HepG2 (cell line): ENCODE measurements around the gene APEX2. TPM values are rescaled to one million over a fixed set of nuclear protein-coding genes. Genes with fewer than 3 reads are reported as not detected.

ENCODE experiments used
- HBP1 ChIP-seq: IDR thresholded peaks from 2 replicates; pipeline ENCODE4 v1.6.1; 2016; ENCODE audit warnings: low read depth, control low read depth
- KDM2A ChIP-seq: sonication (generic); formaldehyde crosslinking; IDR thresholded peaks from 2 replicates; pipeline ENCODE4 v1.4.0; 2020; ENCODE audit warnings: low read depth, missing genetic modification reagents, borderline replicate concordance
- NFYB ChIP-seq: sonication (generic); formaldehyde crosslinking; IDR thresholded peaks from 2 replicates; pipeline ENCODE4 v1.4.0; 2020; ENCODE audit warnings: missing genetic modification reagents
- TFDP1 ChIP-seq: IDR thresholded peaks from 2 replicates; pipeline ENCODE4 v1.6.1; 2016; ENCODE audit warnings: missing compliant biosample characterization, missing genetic modification reagents, borderline replicate concordance
- ZBTB2 ChIP-seq: sonication (generic); formaldehyde crosslinking; IDR thresholded peaks from 2 replicates; pipeline ENCODE4 v1.8.0; 2022; ENCODE audit warnings: low read depth, missing genetic modification reagents
- ZNF143 ChIP-seq: sonication (generic); formaldehyde crosslinking; IDR thresholded peaks from 2 replicates; pipeline ENCODE4 v1.4.0; 2020; ENCODE audit warnings: missing genetic modification reagents
- ZNF18 ChIP-seq: sonication (generic); formaldehyde crosslinking; IDR thresholded peaks from 2 replicates; pipeline ENCODE4 v1.8.0; 2022; ENCODE audit warnings: mild to moderate bottlenecking, missing genetic modification reagents; ENCODE audit not compliant: insufficient replicate concordance
- ZNF317 ChIP-seq: sonication (generic); formaldehyde crosslinking; IDR thresholded peaks from 2 replicates; pipeline ENCODE4 v1.5.0; 2020; ENCODE audit warnings: mild to moderate bottlenecking, missing genetic modification reagents
- ZNF839 ChIP-seq: sonication (generic); formaldehyde crosslinking; IDR thresholded peaks from 2 replicates; pipeline ENCODE4 v1.4.0; 2020; ENCODE audit warnings: missing genetic modification reagents, mild to moderate bottlenecking, borderline replicate concordance
- polyA plus RNA-seq, 8 experiments: library from polyadenylated mRNA; depleted of rRNA in 3 of 8; stranded (reverse) in 7 of 8; unstranded in 1 of 8; fragments of >200 nt; fragmentation: Illumina TruSeq in 4 of 8; extraction: Trizol in 4 of 8; gene quantifications; 2 replicates each; pipeline versions ENCODE4 v1.2.1 to v1.2.3, GENCODE V29; 2011 to 2016; ENCODE audit warnings: low read depth in 4 of 8, missing spikeins in 1 of 8, mixed read lengths in 1 of 8; ENCODE audit not compliant: insufficient read depth in 1 of 8
- total RNA-seq, 5 experiments: library from RNA; depleted of rRNA; stranded (reverse); fragments of >200 nt; fragmentation: Illumina TruSeq; extraction: Trizol; gene quantifications; 2 replicates each; pipeline ENCODE4 v1.2.3, GENCODE V29; 2016; ENCODE audit warnings: low read depth in 1 of 5
- TF ChIP-seq, protein P1 (sequence below): sonication (generic); formaldehyde crosslinking; IDR thresholded peaks from 2 replicates; pipeline ENCODE4 v1.4.0; 2020; ENCODE audit warnings: mild to moderate bottlenecking, low read depth, missing genetic modification reagents
- TF ChIP-seq, protein P2 (sequence below): sonication (generic); formaldehyde crosslinking; IDR thresholded peaks from 2 replicates; pipeline ENCODE4 v1.5.1; 2020; ENCODE audit warnings: mild to moderate bottlenecking, missing genetic modification reagents, moderate library complexity
- TF ChIP-seq, protein P3 (sequence below): sonication (generic); formaldehyde crosslinking; IDR thresholded peaks from 2 replicates; pipeline ENCODE4 v1.8.1; 2023; ENCODE audit warnings: missing genetic modification reagents, mild to moderate bottlenecking, borderline replicate concordance

Gene APEX2
- total and polyA plus RNA-seq, 2 of the 13 experiments (the other 11 are each of a cell fraction or from before 2014, with no cell fraction given): 12.7 to 17.8 TPM

- no peak for TF ChIP-seq ZNF143 (CRISPR knock-in tag)
- TF ChIP-seq, protein P1, sequence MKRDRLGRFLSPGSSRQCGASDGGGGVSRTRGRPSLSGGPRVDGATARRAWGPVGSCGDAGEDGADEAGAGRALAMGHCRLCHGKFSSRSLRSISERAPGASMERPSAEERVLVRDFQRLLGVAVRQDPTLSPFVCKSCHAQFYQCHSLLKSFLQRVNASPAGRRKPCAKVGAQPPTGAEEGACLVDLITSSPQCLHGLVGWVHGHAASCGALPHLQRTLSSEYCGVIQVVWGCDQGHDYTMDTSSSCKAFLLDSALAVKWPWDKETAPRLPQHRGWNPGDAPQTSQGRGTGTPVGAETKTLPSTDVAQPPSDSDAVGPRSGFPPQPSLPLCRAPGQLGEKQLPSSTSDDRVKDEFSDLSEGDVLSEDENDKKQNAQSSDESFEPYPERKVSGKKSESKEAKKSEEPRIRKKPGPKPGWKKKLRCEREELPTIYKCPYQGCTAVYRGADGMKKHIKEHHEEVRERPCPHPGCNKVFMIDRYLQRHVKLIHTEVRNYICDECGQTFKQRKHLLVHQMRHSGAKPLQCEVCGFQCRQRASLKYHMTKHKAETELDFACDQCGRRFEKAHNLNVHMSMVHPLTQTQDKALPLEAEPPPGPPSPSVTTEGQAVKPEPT (CRISPR knock-in tag): no peak
- no peak for TF ChIP-seq KDM2A (CRISPR knock-in tag)
- TF ChIP-seq ZBTB2 (CRISPR knock-in tag): no peak
- TF ChIP-seq, protein P2, sequence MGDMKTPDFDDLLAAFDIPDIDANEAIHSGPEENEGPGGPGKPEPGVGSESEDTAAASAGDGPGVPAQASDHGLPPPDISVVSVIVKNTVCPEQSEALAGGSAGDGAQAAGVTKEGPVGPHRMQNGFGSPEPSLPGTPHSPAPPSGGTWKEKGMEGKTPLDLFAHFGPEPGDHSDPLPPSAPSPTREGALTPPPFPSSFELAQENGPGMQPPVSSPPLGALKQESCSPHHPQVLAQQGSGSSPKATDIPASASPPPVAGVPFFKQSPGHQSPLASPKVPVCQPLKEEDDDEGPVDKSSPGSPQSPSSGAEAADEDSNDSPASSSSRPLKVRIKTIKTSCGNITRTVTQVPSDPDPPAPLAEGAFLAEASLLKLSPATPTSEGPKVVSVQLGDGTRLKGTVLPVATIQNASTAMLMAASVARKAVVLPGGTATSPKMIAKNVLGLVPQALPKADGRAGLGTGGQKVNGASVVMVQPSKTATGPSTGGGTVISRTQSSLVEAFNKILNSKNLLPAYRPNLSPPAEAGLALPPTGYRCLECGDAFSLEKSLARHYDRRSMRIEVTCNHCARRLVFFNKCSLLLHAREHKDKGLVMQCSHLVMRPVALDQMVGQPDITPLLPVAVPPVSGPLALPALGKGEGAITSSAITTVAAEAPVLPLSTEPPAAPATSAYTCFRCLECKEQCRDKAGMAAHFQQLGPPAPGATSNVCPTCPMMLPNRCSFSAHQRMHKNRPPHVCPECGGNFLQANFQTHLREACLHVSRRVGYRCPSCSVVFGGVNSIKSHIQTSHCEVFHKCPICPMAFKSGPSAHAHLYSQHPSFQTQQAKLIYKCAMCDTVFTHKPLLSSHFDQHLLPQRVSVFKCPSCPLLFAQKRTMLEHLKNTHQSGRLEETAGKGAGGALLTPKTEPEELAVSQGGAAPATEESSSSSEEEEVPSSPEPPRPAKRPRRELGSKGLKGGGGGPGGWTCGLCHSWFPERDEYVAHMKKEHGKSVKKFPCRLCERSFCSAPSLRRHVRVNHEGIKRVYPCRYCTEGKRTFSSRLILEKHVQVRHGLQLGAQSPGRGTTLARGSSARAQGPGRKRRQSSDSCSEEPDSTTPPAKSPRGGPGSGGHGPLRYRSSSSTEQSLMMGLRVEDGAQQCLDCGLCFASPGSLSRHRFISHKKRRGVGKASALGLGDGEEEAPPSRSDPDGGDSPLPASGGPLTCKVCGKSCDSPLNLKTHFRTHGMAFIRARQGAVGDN (CRISPR knock-in tag): peak; percentile 65
- TF ChIP-seq ZNF18: no peak
- no peak for TF ChIP-seq ZNF317 (CRISPR knock-in tag)
- 0 out of 2 replicates have a peak, but pooled peaks have one; percentile 46 for TF ChIP-seq HBP1 (CRISPR knock-in tag)
- TF ChIP-seq ZNF839 (CRISPR knock-in tag): no peak
- TF ChIP-seq, protein P3, sequence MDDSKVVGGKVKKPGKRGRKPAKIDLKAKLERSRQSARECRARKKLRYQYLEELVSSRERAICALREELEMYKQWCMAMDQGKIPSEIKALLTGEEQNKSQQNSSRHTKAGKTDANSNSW (CRISPR knock-in tag): no peak
- 0 out of 2 replicates have a peak, but pooled peaks have one; percentile 52 for TF ChIP-seq TFDP1
- TF ChIP-seq NFYB (CRISPR knock-in tag): peak; percentile 69
These were observed at the start of gene APEX2 (continued) for GRCh38 chrX:54999717-55000598.
